Measurements from ENCODE around the gene LRRK1. TPM values are rescaled to one million over a fixed set of nuclear protein-coding genes. Genes with fewer than 3 reads are reported as not detected.
A peak's percentile ranks its signal among the peaks of the same experiment; 100 is the strongest.

Gene LRRK1
- total and polyA plus RNA-seq, 2 donors (not counting 1 experiment from before 2014, with no cell fraction given), result 19.8 to 53.0 TPM

DNA sequence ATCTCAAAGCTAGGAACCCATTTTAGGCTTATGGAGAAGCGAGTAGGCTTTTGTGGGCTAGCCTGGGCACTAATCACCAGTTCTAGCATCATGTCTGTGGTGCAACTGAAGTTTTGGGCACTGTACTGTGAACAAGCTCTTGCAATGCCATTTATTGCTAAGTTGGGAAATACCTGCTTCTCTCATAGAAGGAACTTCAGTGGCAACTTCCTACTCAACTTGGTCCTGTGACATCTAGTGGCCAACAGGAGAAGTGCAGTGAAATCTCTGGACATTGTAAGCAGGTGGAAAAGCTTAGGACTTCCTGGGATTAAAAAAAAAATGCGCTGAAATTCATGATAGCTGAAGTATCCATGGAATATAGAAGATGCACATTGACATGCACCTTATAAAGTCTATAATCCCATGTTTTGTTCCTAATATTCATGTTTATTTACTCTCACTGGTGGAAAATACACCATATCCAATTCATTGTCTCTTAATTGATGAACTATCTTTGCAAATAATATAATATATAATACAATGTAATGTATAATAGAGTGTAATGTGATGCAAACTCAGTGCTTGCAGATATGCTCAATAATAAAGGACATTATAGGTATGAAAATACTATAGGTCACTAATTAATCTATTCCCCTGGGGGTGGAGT is 46.0 kb upstream of the LRRK1 start:
- H3K27me3 ChIP-seq (replicated peaks in 1 of 4; ENCODE audit: control extremely low read depth in 1 of 4, control insufficient read depth in 3 of 4, insufficient read depth in 4 of 4, low read length in 3 of 4), result peaks cover 0 to 25% (median 6%) of the 10 kb centered on the region in 4 experiments
- no peaks in the 10 kb centered on the region for H4K20me1 ChIP-seq (ENCODE audit: control insufficient read depth, insufficient read depth, low read length, poor library complexity, severe bottlenecking)
- Mint-ChIP-seq H3K4me3 (no peak overlapping the region), H3K27me3 (peaks cover 30% of the 10 kb centered on the region), H3K27ac (no peak overlapping the region), H3K4me1 (no peaks in the 10 kb centered on the region), H3K9me3 (ENCODE audit: insufficient read depth) (no peaks in the 10 kb centered on the region)
- intact Hi-C loops (cut with micrococcal nuclease), result loop anchor here (1.0 to 2.0 kb wide), 2 partner anchors 46 to 245 kb away; partner anchors contain the start of gene LRRK1
- no peaks in the 10 kb centered on the region for H3K4me1 ChIP-seq (ENCODE audit: control insufficient read depth in 2 of 2, insufficient read depth in 2 of 2, low read length in 2 of 2)
- H3K79me2 ChIP-seq (ENCODE audit: control insufficient read depth, insufficient read depth, low read length), result no peaks in the 10 kb centered on the region
- TF ChIP-seq, protein P1, sequence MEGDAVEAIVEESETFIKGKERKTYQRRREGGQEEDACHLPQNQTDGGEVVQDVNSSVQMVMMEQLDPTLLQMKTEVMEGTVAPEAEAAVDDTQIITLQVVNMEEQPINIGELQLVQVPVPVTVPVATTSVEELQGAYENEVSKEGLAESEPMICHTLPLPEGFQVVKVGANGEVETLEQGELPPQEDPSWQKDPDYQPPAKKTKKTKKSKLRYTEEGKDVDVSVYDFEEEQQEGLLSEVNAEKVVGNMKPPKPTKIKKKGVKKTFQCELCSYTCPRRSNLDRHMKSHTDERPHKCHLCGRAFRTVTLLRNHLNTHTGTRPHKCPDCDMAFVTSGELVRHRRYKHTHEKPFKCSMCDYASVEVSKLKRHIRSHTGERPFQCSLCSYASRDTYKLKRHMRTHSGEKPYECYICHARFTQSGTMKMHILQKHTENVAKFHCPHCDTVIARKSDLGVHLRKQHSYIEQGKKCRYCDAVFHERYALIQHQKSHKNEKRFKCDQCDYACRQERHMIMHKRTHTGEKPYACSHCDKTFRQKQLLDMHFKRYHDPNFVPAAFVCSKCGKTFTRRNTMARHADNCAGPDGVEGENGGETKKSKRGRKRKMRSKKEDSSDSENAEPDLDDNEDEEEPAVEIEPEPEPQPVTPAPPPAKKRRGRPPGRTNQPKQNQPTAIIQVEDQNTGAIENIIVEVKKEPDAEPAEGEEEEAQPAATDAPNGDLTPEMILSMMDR (IDR thresholded peaks at IDR 0.05), result peak; percentile 97
- TF ChIP-seq EZH2 (IDR thresholded peaks at IDR 0.05; ENCODE audit: borderline replicate concordance, insufficient read depth, low read depth, low read length, poor library complexity, severe bottlenecking), result no peak
- no peak overlapping the region for H3K4me3 ChIP-seq (ENCODE audit: control extremely low read depth in 1 of 5, extremely low read depth in 1 of 5, insufficient read depth in 1 of 5, low read depth in 2 of 5, low read length in 4 of 5)
- peak; percentile 73 for DNase-seq
- CTCF ChIA-PET, result interaction anchor here (0.7 to 2.6 kb wide), 27 partner anchors 9 to 1599 kb away, joined by 3 to 15 read pairs (median 4); partner anchors contain the start of genes ASB7 and LINS1
- no peak overlapping the region for H2AFZ ChIP-seq (ENCODE audit: insufficient read depth, low read depth, low read length, poor library complexity, severe bottlenecking)
- H3K27ac ChIP-seq (ENCODE audit: low read length in 2 of 2), result no peak overlapping the region
- no CpG with 5 or more reads among the region's 2 CpGs for WGBS (ENCODE audit: insufficient coverage)
- H3K4me2 ChIP-seq (replicated peaks; ENCODE audit: low read depth, low read length, poor library complexity, severe bottlenecking), result no peak overlapping the region
- no peaks in the 10 kb centered on the region for H3K36me3 ChIP-seq (replicated peaks in 1 of 2; ENCODE audit: control extremely low read depth in 1 of 2, control insufficient read depth in 1 of 2, extremely low read depth in 1 of 2, insufficient read depth in 2 of 2, low read length in 1 of 2)
- POLR2A ChIA-PET, result no interaction called here
- peak; percentile 80 for ATAC-seq (ENCODE audit: low read depth)
- peaks cover 0 to 13% (median 6%) of the 10 kb centered on the region in 3 donors for H3K9me3 ChIP-seq (ENCODE audit: control extremely low read depth in 1 of 3, control insufficient read depth in 2 of 3, insufficient read depth in 1 of 3, low read length in 2 of 3)
- no peak overlapping the region for H3K9ac ChIP-seq (ENCODE audit: low read length)

DNA sequence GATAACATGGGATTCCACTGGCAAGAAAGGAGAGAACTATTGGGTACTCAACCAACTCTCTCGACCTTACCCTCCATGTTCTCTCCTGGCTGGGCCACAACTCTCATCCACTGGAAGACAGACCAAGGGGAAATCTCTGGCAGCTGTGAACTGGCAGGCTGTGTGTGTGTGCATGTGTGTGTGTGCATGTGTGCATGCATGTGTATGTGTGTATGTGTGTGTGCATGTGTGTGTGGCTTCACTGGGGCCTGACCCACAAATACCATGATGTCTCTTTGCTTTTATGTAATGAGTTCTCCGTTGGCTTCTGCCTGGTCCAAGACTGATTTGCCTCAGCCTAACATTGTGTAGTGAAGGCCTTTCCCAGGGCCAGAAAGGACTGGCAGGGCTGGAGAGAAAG is 43.7 kb upstream of the LRRK1 start:
- H3K4me2 ChIP-seq (replicated peaks; ENCODE audit: low read depth, low read length, poor library complexity, severe bottlenecking), result no peak overlapping the region
- no peak overlapping the region for H2AFZ ChIP-seq (ENCODE audit: insufficient read depth, low read depth, low read length, poor library complexity, severe bottlenecking)
- no peak overlapping the region for H3K4me3 ChIP-seq (ENCODE audit: control extremely low read depth in 1 of 5, extremely low read depth in 1 of 5, insufficient read depth in 1 of 5, low read depth in 2 of 5, low read length in 4 of 5)
- TF ChIP-seq EZH2 (IDR thresholded peaks at IDR 0.05; ENCODE audit: borderline replicate concordance, insufficient read depth, low read depth, low read length, poor library complexity, severe bottlenecking), result no peak
- TF ChIP-seq, protein P1 (IDR thresholded peaks at IDR 0.05), result no peak
- peaks cover 41% of the 10 kb centered on the region for H3K27me3 Mint-ChIP-seq
- no peaks in the 10 kb centered on the region for H4K20me1 ChIP-seq (ENCODE audit: control insufficient read depth, insufficient read depth, low read length, poor library complexity, severe bottlenecking)
- H3K4me1 Mint-ChIP-seq, result peaks cover 7% of the 10 kb centered on the region
- H3K36me3 ChIP-seq (replicated peaks in 1 of 2; ENCODE audit: control extremely low read depth in 1 of 2, control insufficient read depth in 1 of 2, extremely low read depth in 1 of 2, insufficient read depth in 2 of 2, low read length in 1 of 2), result no peaks in the 10 kb centered on the region
- no peak overlapping the region for H3K27ac Mint-ChIP-seq
- CTCF ChIA-PET, result interaction anchor here (1.0 to 1.2 kb wide), 2 partner anchors 14 to 124 kb away, joined by 4 read pairs; no protein-coding TSS in a partner anchor
- DNase-seq (no peak), ATAC-seq (ENCODE audit: low read depth) (no peak)
- no peak overlapping the region for H3K27ac ChIP-seq (ENCODE audit: low read length in 2 of 2)
- no peaks in the 10 kb centered on the region for H3K9me3 ChIP-seq (ENCODE audit: control extremely low read depth in 1 of 3, control insufficient read depth in 2 of 3, insufficient read depth in 1 of 3, low read length in 2 of 3)
- no peak overlapping the region for H3K4me3 Mint-ChIP-seq
- H3K79me2 ChIP-seq (ENCODE audit: control insufficient read depth, insufficient read depth, low read length), result no peaks in the 10 kb centered on the region
- H3K9ac ChIP-seq (ENCODE audit: low read length), result no peak overlapping the region
- POLR2A ChIA-PET, result no interaction called here
- peaks cover 7 to 9% of the 10 kb centered on the region in 2 donors for H3K4me1 ChIP-seq (ENCODE audit: control insufficient read depth in 2 of 2, insufficient read depth in 2 of 2, low read length in 2 of 2)
- no peaks in the 10 kb centered on the region for H3K9me3 Mint-ChIP-seq (ENCODE audit: insufficient read depth)
- intact Hi-C loops (cut with micrococcal nuclease), result no loop called here
- 86% methylated on average over 1 of the region's 2 CpGs for WGBS (ENCODE audit: insufficient coverage)
- H3K27me3 ChIP-seq (replicated peaks in 1 of 4; ENCODE audit: control extremely low read depth in 1 of 4, control insufficient read depth in 3 of 4, insufficient read depth in 4 of 4, low read length in 3 of 4), result peaks cover 0 to 37% (median 13%) of the 10 kb centered on the region in 4 experiments
